ENCODE results near the gene ADAM8. TPM values are rescaled to one million over a fixed set of nuclear protein-coding genes. Genes with fewer than 3 reads are reported as not detected.
"Not testable (repeated sequence)": the region's sequence is repeated elsewhere in the genome, so short reads cannot be mapped to it uniquely, and the experiment has no call there.

The ADAM8 gene
- 100 to 1,000 TPM; 157 to 188 TPM for total RNA-seq
- 180 to 271 reads per million in 2 donors for total RNA-seq

DNA sequence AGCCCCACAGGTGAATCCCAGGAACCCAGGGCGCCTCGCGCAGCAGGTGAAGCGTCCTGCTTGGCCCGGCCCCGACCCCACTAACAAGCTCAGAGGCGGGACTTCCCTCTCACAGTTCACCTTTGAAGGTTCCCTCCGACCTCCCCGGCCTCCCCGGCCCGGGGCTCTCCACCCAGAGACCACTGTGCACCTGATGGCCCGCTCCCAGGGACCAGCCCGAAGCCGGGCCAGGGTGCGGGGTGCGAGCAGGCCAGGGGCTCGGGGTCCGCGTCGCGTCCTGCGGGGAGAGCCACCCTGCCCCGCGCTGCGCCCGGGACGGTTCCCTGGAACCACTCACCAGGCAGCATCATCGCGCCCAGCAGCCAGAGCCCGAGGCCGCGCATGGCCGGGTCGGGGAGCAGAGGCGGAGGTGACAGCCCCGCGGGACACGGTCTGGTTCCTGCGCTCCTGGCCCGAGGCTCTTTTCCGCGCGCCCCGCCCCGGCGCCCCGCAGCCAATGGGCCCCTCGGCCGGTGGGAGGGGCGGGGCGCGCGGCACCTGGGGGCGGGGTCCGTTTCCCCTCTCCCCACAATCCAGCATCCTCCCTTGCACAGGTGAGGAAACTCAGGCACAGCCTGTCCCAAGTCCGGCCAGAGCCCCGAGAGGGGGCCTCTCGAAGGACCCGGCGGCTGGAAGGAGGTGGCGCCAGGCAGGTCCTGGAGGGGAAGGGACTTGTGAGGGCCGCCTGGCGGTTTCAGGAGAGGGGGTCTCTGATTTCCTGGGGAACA is at the start of gene ADAM8:
TSS of gene ADAM8 (minus strand) at position 434 of the 767 bp plus-strand sequence. CDS start at position 383, 51 bp downstream.
- H3K4me1 Mint-ChIP-seq, result peaks cover 24% of the 10 kb centered on the region
- H3K4me3 Mint-ChIP-seq, result peak within 1 kb of the TSS; percentile 95

DNA sequence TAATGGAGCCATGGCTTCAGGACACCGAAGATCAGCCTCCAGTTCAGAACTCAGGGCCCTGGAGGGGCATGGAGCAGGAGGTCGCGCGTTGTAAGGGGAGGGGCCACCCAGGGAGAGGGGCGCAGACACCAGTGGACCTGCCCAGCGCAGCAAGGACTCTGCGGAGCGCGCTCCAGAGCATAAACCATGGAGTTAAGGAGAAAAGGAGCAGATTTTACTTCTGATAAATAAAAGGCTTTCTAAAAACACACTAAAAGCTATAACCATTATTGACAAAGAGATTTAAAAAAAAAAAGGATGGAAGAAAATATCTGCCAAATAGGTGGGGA is 49.5 kb upstream of the ADAM8 start:
- H3K36me3 Mint-ChIP-seq (ENCODE audit: low read depth), result peaks cover 2% of the 10 kb centered on the region
- H3K27ac Mint-ChIP-seq, result no peak overlapping the region
- ATAC-seq (no peak), DNase-seq (no peak)
- H3K4me1 Mint-ChIP-seq, result peaks cover 13% of the 10 kb centered on the region
- no peaks in the 10 kb centered on the region for H3K9me3 ChIP-seq (ENCODE audit: control insufficient read depth, low read length, poor library complexity, severe bottlenecking)
- H3K4me3 Mint-ChIP-seq, result peak overlapping the region; percentile 28
- H3K27me3 Mint-ChIP-seq, result peaks cover 38% of the 10 kb centered on the region

More for the DNA sequence above, at the start of gene ADAM8:
- ATAC-seq, result peak; percentile 43
- DNase-seq, result peak; percentile 62 to 74 (median 68)
- Mint-ChIP-seq H3K27ac (peak within 1 kb of the TSS; percentile 96), H3K27me3 (no peaks in the 10 kb centered on the region), H3K36me3 (ENCODE audit: low read depth) (no peaks in the 10 kb centered on the region)
- H3K9me3 ChIP-seq (ENCODE audit: control insufficient read depth, low read length, poor library complexity, severe bottlenecking), result no peaks in the 10 kb centered on the region

DNA sequence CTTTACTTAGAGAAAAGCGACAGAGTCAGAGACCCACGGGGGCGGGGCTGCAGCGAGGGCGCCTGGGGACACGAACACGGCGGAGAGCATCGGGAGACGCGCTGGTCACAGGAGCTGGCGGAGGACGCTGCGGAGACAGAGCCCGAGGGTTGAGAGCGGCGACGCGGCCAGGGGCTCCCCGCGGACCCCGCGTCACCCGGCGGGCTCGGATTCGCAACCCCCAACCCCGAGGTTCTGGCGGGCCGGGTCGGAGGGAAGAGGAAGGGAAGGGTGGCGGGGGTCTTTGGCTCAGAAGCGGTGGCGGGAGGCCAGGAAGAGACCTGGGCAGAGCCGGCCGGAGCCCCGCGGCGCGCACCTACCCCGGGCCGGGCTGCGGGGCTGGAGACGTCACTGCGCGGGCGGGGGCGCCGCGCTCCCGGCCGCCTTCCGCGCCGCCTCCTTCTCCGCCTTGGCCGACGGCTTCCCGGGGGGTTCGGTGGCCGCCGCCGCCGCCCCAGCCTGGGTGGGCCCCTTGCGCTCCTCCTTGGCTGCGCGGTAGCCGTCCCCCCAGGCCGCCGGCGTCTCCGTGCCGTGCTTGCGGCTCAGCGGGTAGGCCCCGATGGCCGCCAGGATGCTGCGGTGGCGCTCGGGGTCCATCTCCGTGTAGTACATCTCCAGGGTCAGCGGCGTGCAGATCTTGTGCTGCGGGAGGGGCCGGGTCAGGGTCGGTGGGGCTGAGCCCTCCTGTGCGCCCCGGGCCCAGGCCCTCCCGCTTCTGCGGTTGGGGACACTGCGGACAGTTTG is 49.0 kb upstream of the ADAM8 start:
- H3K27ac Mint-ChIP-seq, result no peak overlapping the region
- DNase-seq (no peak), ATAC-seq (no peak)
- peaks cover 38% of the 10 kb centered on the region for H3K27me3 Mint-ChIP-seq
- peaks cover 13% of the 10 kb centered on the region for H3K4me1 Mint-ChIP-seq
- H3K4me3 Mint-ChIP-seq, result peak overlapping the region; percentile 89
- no peaks in the 10 kb centered on the region for H3K9me3 ChIP-seq (ENCODE audit: control insufficient read depth, low read length, poor library complexity, severe bottlenecking)
- peaks cover 2% of the 10 kb centered on the region for H3K36me3 Mint-ChIP-seq (ENCODE audit: low read depth)

DNA sequence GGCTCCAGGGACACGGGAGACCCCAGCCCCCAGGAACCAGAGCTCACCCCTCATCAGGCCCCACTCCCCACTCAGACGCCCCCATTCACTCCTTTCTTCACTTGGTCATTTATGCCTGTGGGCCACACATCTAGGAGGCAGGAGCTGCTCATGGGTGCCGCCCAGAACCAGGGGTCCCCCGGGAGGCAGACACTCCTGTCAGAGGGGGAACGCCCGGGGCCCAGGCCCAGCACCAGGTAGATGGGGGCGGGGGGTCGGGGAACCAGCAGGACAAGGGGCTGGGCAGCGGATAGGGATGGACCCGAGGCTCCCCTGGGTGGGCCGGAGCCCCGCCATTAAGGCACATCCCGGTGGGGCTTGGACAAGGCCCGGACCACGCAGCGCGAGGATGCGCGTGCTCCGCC is 48.2 kb upstream of the ADAM8 start:
- Mint-ChIP-seq H3K27ac (no peak overlapping the region), H3K4me3 (peak overlapping the region; percentile 89)

DNA sequence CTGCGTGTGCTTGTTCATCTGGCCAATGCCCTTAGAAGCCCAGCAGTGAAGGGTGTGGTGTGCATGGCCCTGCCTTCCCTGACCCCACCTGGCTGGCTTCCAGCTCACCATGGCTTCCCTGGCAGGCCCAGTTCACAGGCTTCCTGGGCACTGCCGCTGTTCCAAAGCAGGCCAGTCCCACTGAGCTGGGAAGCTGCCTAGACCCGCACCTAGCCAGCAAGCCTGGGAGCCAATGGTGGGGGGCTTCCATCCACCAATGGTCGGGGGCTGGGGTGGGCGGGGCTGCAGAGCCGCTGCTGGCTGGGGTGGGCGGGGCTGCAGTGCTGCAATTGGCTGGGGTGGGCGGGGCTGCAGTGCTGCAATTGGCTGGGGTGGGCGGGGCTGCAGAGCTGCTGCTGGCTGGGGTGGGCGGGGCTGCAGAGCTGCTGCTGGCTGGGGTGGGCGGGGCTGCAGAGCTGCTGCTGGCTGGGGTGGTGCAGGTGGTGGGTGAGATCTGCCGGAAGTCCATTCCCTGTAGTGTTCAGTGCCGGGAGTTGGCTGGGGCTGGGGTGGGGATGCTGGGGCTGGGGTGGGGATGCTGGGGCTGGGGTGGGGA is 47.6 kb upstream of the ADAM8 start:
- Mint-ChIP-seq H3K4me3 (peak overlapping the region; percentile 7), H3K4me1 (peaks cover 13% of the 10 kb centered on the region), H3K27ac (no peak overlapping the region), H3K27me3 (peaks cover 32% of the 10 kb centered on the region), H3K36me3 (ENCODE audit: low read depth) (peaks cover 5% of the 10 kb centered on the region)
- DNase-seq (peak in 2 of 3 donors; percentile 51 to 61), ATAC-seq (peak; percentile 80)
- H3K9me3 ChIP-seq (ENCODE audit: control insufficient read depth, low read length, poor library complexity, severe bottlenecking), result no peaks in the 10 kb centered on the region

More for the DNA sequence above, 48.2 kb upstream of the ADAM8 start:
- H3K27me3 Mint-ChIP-seq, result peaks cover 37% of the 10 kb centered on the region
- H3K36me3 Mint-ChIP-seq (ENCODE audit: low read depth), result peaks cover 5% of the 10 kb centered on the region
- no peaks in the 10 kb centered on the region for H3K9me3 ChIP-seq (ENCODE audit: control insufficient read depth, low read length, poor library complexity, severe bottlenecking)
- DNase-seq, result no peak
- no peak for ATAC-seq
- H3K4me1 Mint-ChIP-seq, result peaks cover 11% of the 10 kb centered on the region

DNA sequence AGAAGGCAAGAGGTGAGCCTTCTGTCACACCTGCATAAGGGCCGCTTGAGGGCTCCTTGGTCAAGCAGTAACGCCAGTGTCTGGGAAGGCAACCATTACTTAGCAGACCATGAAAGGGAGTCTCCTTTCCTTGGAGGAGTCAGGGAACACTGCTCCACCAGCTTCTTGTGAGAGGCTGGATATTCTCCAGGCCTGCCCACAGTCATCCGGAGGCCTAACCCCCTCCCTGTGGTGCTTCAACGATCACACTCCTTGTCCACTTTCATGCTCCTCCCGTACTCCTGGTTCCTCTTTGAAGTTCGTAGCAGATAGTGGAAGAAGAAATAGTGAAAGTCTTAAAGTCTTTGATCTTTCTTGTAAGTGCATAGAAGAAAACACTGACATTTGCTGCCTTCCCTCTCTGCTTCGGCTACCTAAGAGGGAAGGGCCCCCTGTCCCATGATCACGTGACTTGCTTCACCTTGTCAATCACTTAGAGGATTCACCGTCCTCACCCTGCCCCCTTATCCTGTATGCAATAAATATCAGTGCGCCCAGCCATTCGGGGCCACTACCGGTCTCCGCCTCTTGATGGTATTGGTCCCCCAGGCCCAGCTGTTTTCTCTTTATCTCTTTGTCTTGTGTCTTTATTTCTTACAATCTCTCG is 45.5 kb upstream of the ADAM8 start:
- not testable (repeated sequence) for ATAC-seq; H3K36me3 Mint-ChIP-seq (ENCODE audit: low read depth); DNase-seq; H3K4me3 Mint-ChIP-seq; H3K27ac Mint-ChIP-seq; H3K9me3 ChIP-seq (ENCODE audit: control insufficient read depth, low read length, poor library complexity, severe bottlenecking)
- H3K27me3 Mint-ChIP-seq, result peaks cover 13% of the 10 kb centered on the region
- peaks cover 17% of the 10 kb centered on the region for H3K4me1 Mint-ChIP-seq

DNA sequence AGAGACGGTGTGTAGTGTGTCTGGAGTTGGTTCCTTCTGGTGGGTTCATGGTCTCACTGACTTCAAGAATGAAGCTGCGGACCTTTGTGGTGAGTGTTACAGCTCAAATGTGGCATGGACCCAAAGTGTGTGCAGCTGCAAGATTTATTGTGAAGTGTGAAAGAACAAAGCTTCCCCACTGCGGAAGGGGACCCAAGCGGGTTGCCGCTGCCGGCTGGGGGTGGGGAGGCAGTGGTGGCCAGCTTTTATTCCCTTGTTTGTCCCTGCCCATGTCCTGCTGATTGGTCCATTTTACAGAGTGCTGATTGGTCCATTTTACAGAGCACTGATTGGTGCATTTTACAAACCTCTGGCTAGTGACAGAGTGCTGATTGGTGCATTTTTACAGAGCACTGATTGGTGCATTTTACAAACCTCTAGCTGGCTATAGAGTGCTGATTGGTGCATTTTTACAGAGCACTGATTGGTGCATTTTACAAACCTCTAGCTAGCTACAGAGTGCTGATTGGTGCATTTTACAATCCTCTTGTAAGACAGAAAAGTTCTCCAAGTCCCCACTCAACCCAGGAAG is 44.3 kb upstream of the ADAM8 start:
- not testable (repeated sequence) for H3K9me3 ChIP-seq (ENCODE audit: control insufficient read depth, low read length, poor library complexity, severe bottlenecking)

DNA sequence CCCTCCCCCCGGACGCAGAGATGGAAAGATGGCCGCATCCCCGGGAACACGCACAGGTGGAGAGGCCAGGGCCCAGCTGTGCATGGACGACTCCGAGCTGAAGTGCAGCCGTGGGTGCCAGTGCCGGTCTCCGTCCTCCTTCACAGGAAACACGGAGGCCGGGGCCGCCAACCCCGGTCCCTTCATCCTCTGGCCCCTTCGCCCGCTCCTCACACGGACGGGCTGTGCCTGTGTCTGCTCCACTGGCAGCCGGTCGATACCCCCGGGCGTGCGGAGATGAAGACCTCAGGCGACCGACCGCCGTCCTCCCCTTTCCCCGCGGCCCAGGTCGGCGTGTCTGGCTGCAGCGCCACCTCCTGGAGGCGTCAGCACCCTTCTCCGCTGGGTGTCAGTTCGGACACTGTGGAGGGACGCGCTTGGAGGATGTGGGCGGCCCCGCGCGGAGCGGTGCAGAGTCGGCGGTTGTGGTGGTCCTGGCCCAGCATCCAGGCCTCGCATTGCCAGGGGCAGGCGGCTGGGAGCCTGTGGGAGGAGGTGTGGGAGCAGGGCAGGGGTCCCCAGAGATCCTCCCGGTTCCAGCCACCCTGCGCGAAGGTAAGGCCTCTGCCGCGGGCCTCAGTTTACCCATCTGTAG is 41.9 kb upstream of the ADAM8 start:
- peaks cover 3% of the 10 kb centered on the region for H3K36me3 Mint-ChIP-seq (ENCODE audit: low read depth)
- H3K4me3 Mint-ChIP-seq, result peak overlapping the region; percentile 79
- DNase-seq (peak; percentile 59 to 65 (median 63)), ATAC-seq (peak; percentile 95)
- H3K4me1 Mint-ChIP-seq, result peaks cover 14% of the 10 kb centered on the region
- peak overlapping the region; percentile 27 for H3K27ac Mint-ChIP-seq
- H3K27me3 Mint-ChIP-seq, result no peaks in the 10 kb centered on the region
- H3K9me3 ChIP-seq (ENCODE audit: control insufficient read depth, low read length, poor library complexity, severe bottlenecking), result no peaks in the 10 kb centered on the region

More for the DNA sequence above, 44.3 kb upstream of the ADAM8 start:
- not testable (repeated sequence) for H3K4me3 Mint-ChIP-seq; ATAC-seq; DNase-seq; H3K36me3 Mint-ChIP-seq (ENCODE audit: low read depth); H3K27me3 Mint-ChIP-seq; H3K27ac Mint-ChIP-seq
- peaks cover 14% of the 10 kb centered on the region for H3K4me1 Mint-ChIP-seq

DNA sequence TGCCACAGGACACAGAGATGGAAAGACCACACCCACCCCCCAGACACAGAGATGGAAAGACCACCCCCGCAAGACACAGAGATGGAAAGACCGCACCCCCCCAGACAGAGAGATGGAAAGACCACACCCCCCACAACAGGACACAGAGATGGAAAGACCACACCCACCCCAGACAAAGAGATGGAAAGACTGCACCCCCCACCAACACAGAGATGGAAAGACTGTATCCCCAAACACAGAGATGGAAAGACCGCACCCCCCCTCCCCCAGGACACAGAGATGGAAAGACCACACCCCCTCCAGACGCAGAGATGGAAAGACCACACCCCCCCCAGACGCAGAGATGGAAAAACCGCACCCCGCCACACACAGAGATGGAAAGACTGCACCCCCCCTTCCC is 40.1 kb upstream of the ADAM8 start:
- H3K4me1 Mint-ChIP-seq, result peaks cover 14% of the 10 kb centered on the region
- no peaks in the 10 kb centered on the region for H3K9me3 ChIP-seq (ENCODE audit: control insufficient read depth, low read length, poor library complexity, severe bottlenecking)
- peak overlapping the region; percentile 55 for H3K4me3 Mint-ChIP-seq
- ATAC-seq, result no peak
- H3K36me3 Mint-ChIP-seq (ENCODE audit: low read depth), result peaks cover 3% of the 10 kb centered on the region
- no peak overlapping the region for H3K27ac Mint-ChIP-seq
- DNase-seq, result no peak
- no peaks in the 10 kb centered on the region for H3K27me3 Mint-ChIP-seq

DNA sequence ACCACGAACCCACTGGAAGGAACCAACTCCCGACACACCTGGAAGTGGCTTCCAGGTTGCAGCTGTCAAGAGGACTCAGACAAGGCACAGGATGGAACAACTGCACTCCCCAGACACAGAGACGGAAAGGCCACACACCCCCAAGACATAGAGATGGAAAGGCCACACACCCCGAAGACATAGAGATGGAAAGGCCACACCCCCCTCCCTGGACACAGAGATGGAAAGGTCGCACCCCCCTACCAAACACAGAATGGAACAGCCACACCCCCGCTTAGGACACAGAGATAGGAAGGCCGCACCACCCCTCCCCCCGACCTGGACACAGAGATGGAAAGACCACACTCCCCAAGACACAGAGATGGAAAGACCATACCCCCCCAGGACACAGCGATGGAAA is 39.6 kb upstream of the ADAM8 start:
- Mint-ChIP-seq H3K36me3 (ENCODE audit: low read depth) (peaks cover 3% of the 10 kb centered on the region), H3K27ac (no peak overlapping the region), H3K4me1 (peaks cover 14% of the 10 kb centered on the region), H3K4me3 (peak overlapping the region; percentile 55), H3K27me3 (no peaks in the 10 kb centered on the region)
- no peaks in the 10 kb centered on the region for H3K9me3 ChIP-seq (ENCODE audit: control insufficient read depth, low read length, poor library complexity, severe bottlenecking)
- ATAC-seq (no peak), DNase-seq (no peak)

DNA sequence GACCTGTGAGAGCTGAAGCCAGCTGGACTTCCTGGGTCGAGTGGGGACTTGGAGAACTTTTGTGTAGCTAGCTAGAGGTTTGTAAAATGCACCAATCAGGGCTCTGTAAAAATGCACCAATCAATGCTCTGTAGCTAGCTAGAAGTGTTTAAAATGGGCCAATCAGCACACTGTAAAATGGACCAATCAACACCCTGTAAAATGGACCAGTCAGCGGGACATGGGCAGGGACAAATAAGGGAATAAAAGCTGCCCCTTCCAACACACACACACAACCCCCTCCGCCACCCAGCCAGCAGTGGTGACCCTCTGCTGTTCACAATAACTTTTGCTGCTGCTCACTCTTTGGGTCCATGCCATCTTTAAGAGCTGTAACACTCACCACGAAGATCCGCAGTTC is 39.2 kb upstream of the ADAM8 start:
- H3K9me3 ChIP-seq (ENCODE audit: control insufficient read depth, low read length, poor library complexity, severe bottlenecking), result no peaks in the 10 kb centered on the region
- ATAC-seq (no peak), DNase-seq (no peak)
- H3K36me3 Mint-ChIP-seq (ENCODE audit: low read depth), result peaks cover 3% of the 10 kb centered on the region
- peaks cover 14% of the 10 kb centered on the region for H3K4me1 Mint-ChIP-seq
- H3K27me3 Mint-ChIP-seq, result no peaks in the 10 kb centered on the region
- no peak overlapping the region for H3K4me3 Mint-ChIP-seq
- H3K27ac Mint-ChIP-seq, result no peak overlapping the region

DNA sequence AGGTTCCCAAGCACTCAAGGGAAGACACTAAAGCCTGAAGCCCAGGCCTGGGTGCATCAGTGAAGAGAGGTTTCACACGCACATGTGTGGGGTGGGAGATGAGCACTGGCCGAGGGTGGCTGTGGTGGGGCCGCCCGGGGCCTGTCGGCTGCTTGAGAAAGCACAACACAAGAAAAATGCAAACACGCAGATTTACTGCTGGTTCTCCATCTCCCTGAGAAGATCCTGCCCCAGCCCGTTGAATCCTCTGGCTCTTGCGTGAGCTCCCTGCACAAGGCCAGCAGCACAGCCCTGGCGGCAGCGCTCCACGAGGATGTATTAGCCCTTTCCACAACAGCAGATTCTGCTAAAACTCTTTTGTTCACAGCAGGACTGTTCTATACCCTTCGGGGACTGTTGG is 38.2 kb upstream of the ADAM8 start:
- no peak overlapping the region for H3K4me3 Mint-ChIP-seq
- H3K9me3 ChIP-seq (ENCODE audit: control insufficient read depth, low read length, poor library complexity, severe bottlenecking), result no peaks in the 10 kb centered on the region
- no peak for DNase-seq
- ATAC-seq, result no peak
- H3K27me3 Mint-ChIP-seq, result no peaks in the 10 kb centered on the region
- H3K4me1 Mint-ChIP-seq, result peaks cover 14% of the 10 kb centered on the region
- no peak overlapping the region for H3K27ac Mint-ChIP-seq
- no peaks in the 10 kb centered on the region for H3K36me3 Mint-ChIP-seq (ENCODE audit: low read depth)
